Endothelial cell of umbilical vein (primary cell): ENCODE results near the gene STIMATE. TPM values are rescaled to one million over a fixed set of nuclear protein-coding genes. Genes with fewer than 3 reads are reported as not detected.

Experiments
- BruUV-seq: library from RNA; stranded (reverse); fragments of 400-500 nt; replicated peaks from 2 replicates; lab custom pipeline; 2021; lab: Mats Ljungman, UMichigan
- CTCF ChIA-PET: fragments of 300-600, 350-600 bp; sonication (Branson Sonifier 250); formaldehyde crosslinking; loops from one replicate; lab custom pipeline; 2021; ENCODE audit warnings: antibody characterized with exemption, inconsistent platforms; lab: Charles Lee
- POLR2A ChIA-PET: fragments of 300-600, 350-600 bp; sonication (Branson Sonifier 250); formaldehyde crosslinking; loops from one replicate; lab custom pipeline; 2021; ENCODE audit warnings: antibody characterized with exemption, inconsistent platforms; lab: Charles Lee
- DNase-seq: peaks from one replicate; pipeline ENCODE4 v3.0.0-alpha.2; 2011; ENCODE audit warnings: low read depth, low spot score
- FAIRE-seq: peaks from 2 replicates; lab custom pipeline; 2011; peaks lifted over from hg19 to GRCh38; lab: Jason Lieb, UNC
- H2AFZ ChIP-seq: 2 replicates; pipeline ENCODE4 v1.6.0; 2012; ENCODE audit warnings: low read depth, low read length, control low read depth, inconsistent platforms
- H3K27ac ChIP-seq: 2 replicates; pipeline ENCODE4 v1.5.1; 2011; ENCODE audit warnings: low read depth, mild to moderate bottlenecking, control low read depth, low read length, moderate library complexity; ENCODE audit not compliant: insufficient read depth
- H3K27me3 ChIP-seq, 2 experiments: 2 replicates each; pipeline versions ENCODE4 v1.6.0 to v1.6.1; 2011; ENCODE audit warnings: low read length in 2 of 2, mixed read lengths in 1 of 2; ENCODE audit not compliant: control insufficient read depth in 2 of 2, insufficient read depth in 2 of 2
- H3K36me3 ChIP-seq, 2 experiments: 2 replicates in 1 of 2; 3 replicates in 1 of 2; pipeline ENCODE4 v1.5.1; 2011; ENCODE audit warnings: low read length in 2 of 2, mild to moderate bottlenecking in 1 of 2, moderate library complexity in 1 of 2; ENCODE audit not compliant: control insufficient read depth in 2 of 2, insufficient read depth in 2 of 2; ENCODE audit errors: extremely low read depth in 1 of 2
- H3K4me1 ChIP-seq: 3 replicates; pipeline ENCODE4 v1.5.1; 2011; ENCODE audit warnings: mild to moderate bottlenecking, low read length; ENCODE audit not compliant: control insufficient read depth, insufficient read depth; ENCODE audit errors: extremely low read depth
- H3K4me2 ChIP-seq: 2 replicates; pipeline ENCODE4 v1.6.1; 2011; ENCODE audit warnings: low read length, control low read depth, mixed read lengths; ENCODE audit not compliant: insufficient read depth
- H3K4me3 ChIP-seq, 3 experiments: fragments of 200-600 bp in 1 of 3; sonication (generic), shearing (Covaris generic) in 1 of 3; replicated peaks in 1 of 3; 2 replicates each; pipeline ENCODE4 v1.5.1; 2011 to 2016; ENCODE audit warnings: control low read depth in 3 of 3, low read length in 3 of 3, mild to moderate bottlenecking in 2 of 3, inconsistent platforms in 1 of 3, low read depth in 1 of 3, moderate library complexity in 1 of 3; ENCODE audit not compliant: insufficient read depth in 1 of 3
- H3K79me2 ChIP-seq: 2 replicates; pipeline ENCODE4 v1.6.0; 2012; ENCODE audit warnings: low read length, inconsistent platforms; ENCODE audit not compliant: control insufficient read depth, insufficient read depth
- H3K9ac ChIP-seq: replicated peaks from 2 replicates; pipeline ENCODE3; 2011; ENCODE audit warnings: low read length, control low read depth; ENCODE audit not compliant: insufficient read depth; ENCODE audit errors: extremely low read depth
- H3K9me1 ChIP-seq: replicated peaks from 3 replicates; pipeline ENCODE4 v1.6.0; 2011; ENCODE audit warnings: mild to moderate bottlenecking, low read length; ENCODE audit not compliant: control insufficient read depth, insufficient read depth; ENCODE audit errors: extremely low read depth
- H3K9me3 ChIP-seq: replicated peaks from 2 replicates; pipeline ENCODE4 v1.5.1; 2012; ENCODE audit warnings: low read length, inconsistent platforms; ENCODE audit not compliant: control insufficient read depth, insufficient read depth
- H4K20me1 ChIP-seq: replicated peaks from 2 replicates; pipeline ENCODE3; 2011; ENCODE audit warnings: mild to moderate bottlenecking, low read length; ENCODE audit not compliant: control insufficient read depth, insufficient read depth; ENCODE audit errors: extremely low read depth
- FOS ChIP-seq: IDR thresholded peaks from 2 replicates; pipeline ENCODE4 v1.6.1; 2011; ENCODE audit warnings: mild to moderate bottlenecking, low read length, moderate library complexity, borderline replicate concordance; ENCODE audit not compliant: insufficient read depth
- JUN ChIP-seq: IDR thresholded peaks from 2 replicates; pipeline ENCODE4 v1.6.1; 2011; ENCODE audit warnings: borderline replicate concordance, low read depth; ENCODE audit not compliant: insufficient read length, insufficient read depth
- POLR2A ChIP-seq: IDR thresholded peaks from 2 replicates; pipeline ENCODE4 v1.6.1; 2012; ENCODE audit warnings: low read depth, mild to moderate bottlenecking, control low read depth, low read length
- POLR2AphosphoS5 ChIP-seq: IDR thresholded peaks from 2 replicates; pipeline ENCODE4 v1.6.1; 2012; ENCODE audit warnings: low read depth, mild to moderate bottlenecking, control low read depth, low read length, moderate library complexity; ENCODE audit not compliant: insufficient read depth
- dilution Hi-C: fragments of 300-500 bp; cut with MboI; formaldehyde crosslinking; loops from one replicate; pipeline ENCODE4 v1.15.0; 2019; ENCODE audit warnings: low sequenced_read_pairs; ENCODE audit not compliant: extremely low pct_ligation_motif_present
- intact Hi-C: fragments of 100-400 bp; cut with micrococcal nuclease; formaldehyde crosslinking; loops from one replicate; pipeline ENCODE4 v1.10.0; 2022
- polyA plus RNA-seq, 4 experiments: library from polyadenylated mRNA; depleted of rRNA in 3 of 4; stranded (reverse) in 3 of 4; unstranded in 1 of 4; fragments of >200 nt; gene quantifications; 2 replicates each; pipeline versions ENCODE4 v1.2.1 to v1.2.3, GENCODE V29; 2011 to 2012; ENCODE audit warnings: missing spikeins in 1 of 4
- total RNA-seq: library from RNA; stranded (reverse); gene quantifications from 2 replicates; pipeline ENCODE4 v1.2.3, GENCODE V29; 2021
- TF ChIP-seq, protein P1 (sequence below), 2 donors: IDR thresholded peaks; 1 replicate in 1 of 2; 2 replicates in 1 of 2; pipeline ENCODE4 v1.5.1; 2011; ENCODE audit warnings: low read length in 2 of 2, mild to moderate bottlenecking in 2 of 2, moderate library complexity in 2 of 2, control low read depth in 1 of 2, inconsistent platforms in 1 of 2, low read depth in 1 of 2; ENCODE audit not compliant: insufficient read depth in 1 of 2; ENCODE audit errors: extremely low read depth in 1 of 2

The STIMATE gene
- total and polyA plus RNA-seq, 2 donors (not counting 3 experiments of a cell fraction or from before 2014, with no cell fraction given): 18.2 to 24.0 TPM

DNA sequence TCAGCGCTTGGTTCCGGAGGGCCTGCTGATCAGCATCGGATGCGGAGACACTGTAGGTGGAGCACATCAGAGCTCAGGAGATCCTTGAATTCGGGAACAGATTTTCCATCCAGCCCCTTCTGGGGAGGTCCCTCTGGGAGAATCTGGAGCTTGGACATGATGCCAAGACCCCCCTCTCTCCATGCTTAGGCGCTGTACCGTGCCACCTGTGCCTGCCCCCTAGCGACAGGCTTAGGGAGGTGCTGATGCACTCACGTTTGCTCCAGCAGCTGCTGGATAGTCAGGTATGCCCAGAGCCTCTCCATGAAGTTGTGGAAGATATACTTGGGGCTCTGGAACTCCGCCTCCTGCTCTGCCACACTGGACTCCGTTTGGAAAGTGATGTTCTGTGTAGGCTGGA lies 76.6 kb downstream of the STIMATE start:
- POLR2A ChIA-PET: no interaction called here

DNA sequence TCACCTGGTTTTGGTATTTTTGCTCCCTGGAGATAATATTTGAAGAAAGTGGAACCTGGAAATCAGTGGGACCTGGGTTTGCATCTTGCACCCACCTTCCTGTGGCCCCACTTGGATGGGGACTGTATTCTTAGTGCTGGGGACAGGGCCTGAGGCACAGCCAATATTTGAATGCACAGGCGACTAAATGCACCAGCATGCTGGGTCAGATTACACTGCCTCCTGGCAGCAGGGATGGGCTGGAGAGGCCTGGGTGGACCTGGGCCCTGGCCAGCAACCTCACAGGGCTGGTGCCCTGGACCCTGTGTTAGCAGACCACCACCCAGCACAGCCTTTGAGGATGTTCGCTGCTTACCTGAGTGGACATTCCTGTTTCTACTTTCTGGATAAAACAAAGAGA lies 77.4 kb downstream of the STIMATE start:
- dilution Hi-C loops (no loop called here), intact Hi-C loops (loop anchor here (1.0 kb wide), 1 partner anchor 78 kb away; no protein-coding TSS in a partner anchor)
- Histone ChIP-seq H2AFZ (no peak overlapping the region), H3K4me2 (no peak overlapping the region), H3K4me1 (no peaks in the 10 kb centered on the region), H3K9me3 (no peaks in the 10 kb centered on the region), H3K9me1 (no peaks in the 10 kb centered on the region), H3K36me3 (no peaks in the 10 kb centered on the region), H3K79me2 (no peaks in the 10 kb centered on the region), H3K4me3 (no peak overlapping the region), H3K9ac (no peak overlapping the region), H3K27me3 (no peaks in the 10 kb centered on the region), H4K20me1 (no peaks in the 10 kb centered on the region), H3K27ac (no peak overlapping the region)
- BruUV-seq: no TSS peak
- no peak for FAIRE-seq
- ChIA-PET CTCF (interaction anchor here (1.6 to 2.9 kb wide), 6 partner anchors 8 to 49 kb away, joined by 5 to 17 read pairs (median 10); partner anchors contain the start of gene NEK4), POLR2A (no interaction called here)
- no peak for DNase-seq
- TF ChIP-seq FOS (no peak), POLR2AphosphoS5 (no peak), POLR2A (no peak), JUN (no peak)

More for the DNA sequence above, 76.6 kb downstream of the STIMATE start:
- no TSS peak for BruUV-seq
- dilution Hi-C loops: no loop called here
- FAIRE-seq (peak; percentile 60), DNase-seq (peak; percentile 13)
- CTCF ChIA-PET: interaction anchor here (0.6 to 2.9 kb wide), 24 partner anchors 9 to 234 kb away, joined by 3 to 17 read pairs (median 6); partner anchors contain the start of genes ITIH4, MUSTN1 and NEK4
- H3K27me3 ChIP-seq: no peaks in the 10 kb centered on the region
- no peaks in the 10 kb centered on the region for H3K9me1 ChIP-seq
- H2AFZ ChIP-seq: no peak overlapping the region
- H3K4me2 ChIP-seq: no peak overlapping the region
- TF ChIP-seq, protein P1, sequence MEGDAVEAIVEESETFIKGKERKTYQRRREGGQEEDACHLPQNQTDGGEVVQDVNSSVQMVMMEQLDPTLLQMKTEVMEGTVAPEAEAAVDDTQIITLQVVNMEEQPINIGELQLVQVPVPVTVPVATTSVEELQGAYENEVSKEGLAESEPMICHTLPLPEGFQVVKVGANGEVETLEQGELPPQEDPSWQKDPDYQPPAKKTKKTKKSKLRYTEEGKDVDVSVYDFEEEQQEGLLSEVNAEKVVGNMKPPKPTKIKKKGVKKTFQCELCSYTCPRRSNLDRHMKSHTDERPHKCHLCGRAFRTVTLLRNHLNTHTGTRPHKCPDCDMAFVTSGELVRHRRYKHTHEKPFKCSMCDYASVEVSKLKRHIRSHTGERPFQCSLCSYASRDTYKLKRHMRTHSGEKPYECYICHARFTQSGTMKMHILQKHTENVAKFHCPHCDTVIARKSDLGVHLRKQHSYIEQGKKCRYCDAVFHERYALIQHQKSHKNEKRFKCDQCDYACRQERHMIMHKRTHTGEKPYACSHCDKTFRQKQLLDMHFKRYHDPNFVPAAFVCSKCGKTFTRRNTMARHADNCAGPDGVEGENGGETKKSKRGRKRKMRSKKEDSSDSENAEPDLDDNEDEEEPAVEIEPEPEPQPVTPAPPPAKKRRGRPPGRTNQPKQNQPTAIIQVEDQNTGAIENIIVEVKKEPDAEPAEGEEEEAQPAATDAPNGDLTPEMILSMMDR (IDR thresholded peaks at IDR 0.05; ENCODE audit: extremely low read depth in 1 of 2, insufficient read depth in 1 of 2, low read depth in 1 of 2, low read length in 2 of 2): peak; percentile 71 to 81
- TF ChIP-seq POLR2AphosphoS5: no peak
- no peaks in the 10 kb centered on the region for H3K36me3 ChIP-seq
- no peaks in the 10 kb centered on the region for H3K4me1 ChIP-seq
- no peak overlapping the region for H3K4me3 ChIP-seq
- no peak overlapping the region for H3K27ac ChIP-seq
- H3K79me2 ChIP-seq: no peaks in the 10 kb centered on the region
- intact Hi-C loops: loop anchor here (1.0 kb wide), 1 partner anchor 78 kb away; no protein-coding TSS in a partner anchor
- no peaks in the 10 kb centered on the region for H3K9me3 ChIP-seq
- no peak overlapping the region for H3K9ac ChIP-seq
- H4K20me1 ChIP-seq: no peaks in the 10 kb centered on the region
